ENCODE results near the gene SYNGR1. TPM values are rescaled to one million over a fixed set of nuclear protein-coding genes. Genes with fewer than 3 reads are reported as not detected.
"Not testable (repeated sequence)": the region's sequence is repeated elsewhere in the genome, so short reads cannot be mapped to it uniquely, and the experiment has no call there.

SYNGR1 gene
- polyA plus RNA-seq, 1 experiment: 65.6 TPM

- Histone ChIP-seq H3K36me3 (ENCODE audit: control insufficient read depth, insufficient read depth, low read length) (peaks cover 3% of the 10 kb centered on the region; the same call in 1 of the 2 replicates), H3K4me3 (ENCODE audit: low read depth, low read length) (no peak overlapping the region), H3K27me3 (ENCODE audit: control insufficient read depth, insufficient read depth, low read length) (no peaks in the 10 kb centered on the region)
- TF ChIP-seq CTCF (IDR thresholded peaks at IDR 0.05; ENCODE audit: insufficient read depth, low read depth, low read length): no peak
- ChIA-PET POLR2A (no interaction called here), CTCF (interaction anchor here (0.8 to 0.9 kb wide), 4 partner anchors 9 to 184 kb away, joined by 3 to 5 read pairs (median 4); no protein-coding TSS in a partner anchor)
- no peak for DNase-seq (ENCODE audit: low read depth)
Measured at GRCh38 chr22:39355080-39355479, 5.3 kb downstream of the SYNGR1 start.

DNA sequence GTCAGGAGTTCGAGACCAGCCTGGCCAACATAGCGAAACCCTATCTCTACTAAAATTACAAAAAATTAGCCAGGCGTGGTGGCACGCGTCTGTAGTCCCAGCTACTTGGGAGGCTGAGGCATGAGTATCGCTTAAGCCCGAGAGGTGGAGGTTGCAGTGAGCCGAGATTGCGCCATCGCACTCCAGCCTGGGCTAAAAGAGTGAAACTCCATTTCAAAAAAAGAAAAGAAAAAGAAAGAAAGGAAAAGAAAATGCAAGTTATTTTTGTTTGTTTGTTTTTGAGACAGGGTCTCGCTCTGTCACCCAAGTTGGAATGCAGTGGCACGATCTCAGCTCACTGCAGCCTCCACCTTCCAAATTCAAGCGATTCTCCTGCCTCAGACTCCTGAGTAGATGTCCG lies 6.0 kb downstream of the SYNGR1 start:
- H3K36me3 ChIP-seq (ENCODE audit: control insufficient read depth, insufficient read depth, low read length); POLR2A ChIA-PET; H3K27me3 ChIP-seq (ENCODE audit: control insufficient read depth, insufficient read depth, low read length); DNase-seq (ENCODE audit: low read depth); H3K4me3 ChIP-seq (ENCODE audit: low read depth, low read length): not testable (repeated sequence)
- CTCF ChIA-PET: interaction anchor here (0.6 to 0.9 kb wide), 4 partner anchors 12 to 173 kb away, joined by 3 to 5 read pairs (median 4); no protein-coding TSS in a partner anchor

DNA sequence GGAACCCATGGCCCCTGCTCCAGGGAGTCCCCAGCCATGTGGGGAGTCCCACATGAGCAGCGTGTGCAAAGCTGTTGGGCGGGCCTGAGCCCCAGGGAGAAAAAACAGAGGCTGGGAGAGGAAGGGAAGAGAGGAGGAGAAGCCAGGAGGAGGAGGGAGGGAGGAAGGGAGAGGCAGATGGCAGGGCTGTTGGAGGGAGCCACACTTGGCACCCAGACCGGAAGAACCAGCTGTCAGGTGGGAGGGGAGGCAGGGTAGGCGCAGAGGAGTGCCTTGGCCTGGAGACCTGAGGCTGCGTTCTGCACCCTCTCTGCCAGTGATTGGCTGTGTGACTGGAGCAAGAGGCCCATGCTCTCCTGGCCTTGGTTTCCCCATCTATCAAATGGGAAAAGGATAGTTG lies 6.7 kb downstream of the SYNGR1 start:
- ChIA-PET CTCF (interaction anchor here (0.6 to 0.8 kb wide), 2 partner anchors 13 to 154 kb away, joined by 3 to 4 read pairs; no protein-coding TSS in a partner anchor), POLR2A (no interaction called here)
- no peak for TF ChIP-seq CTCF (IDR thresholded peaks at IDR 0.05; ENCODE audit: insufficient read depth, low read depth, low read length)
- no peak for DNase-seq (ENCODE audit: low read depth)
- peaks cover 3% of the 10 kb centered on the region; the same call in 1 of the 2 replicates for H3K36me3 ChIP-seq (ENCODE audit: control insufficient read depth, insufficient read depth, low read length)
- H3K4me3 ChIP-seq (ENCODE audit: low read depth, low read length): no peak overlapping the region
- H3K27me3 ChIP-seq (ENCODE audit: control insufficient read depth, insufficient read depth, low read length): no peaks in the 10 kb centered on the region

DNA sequence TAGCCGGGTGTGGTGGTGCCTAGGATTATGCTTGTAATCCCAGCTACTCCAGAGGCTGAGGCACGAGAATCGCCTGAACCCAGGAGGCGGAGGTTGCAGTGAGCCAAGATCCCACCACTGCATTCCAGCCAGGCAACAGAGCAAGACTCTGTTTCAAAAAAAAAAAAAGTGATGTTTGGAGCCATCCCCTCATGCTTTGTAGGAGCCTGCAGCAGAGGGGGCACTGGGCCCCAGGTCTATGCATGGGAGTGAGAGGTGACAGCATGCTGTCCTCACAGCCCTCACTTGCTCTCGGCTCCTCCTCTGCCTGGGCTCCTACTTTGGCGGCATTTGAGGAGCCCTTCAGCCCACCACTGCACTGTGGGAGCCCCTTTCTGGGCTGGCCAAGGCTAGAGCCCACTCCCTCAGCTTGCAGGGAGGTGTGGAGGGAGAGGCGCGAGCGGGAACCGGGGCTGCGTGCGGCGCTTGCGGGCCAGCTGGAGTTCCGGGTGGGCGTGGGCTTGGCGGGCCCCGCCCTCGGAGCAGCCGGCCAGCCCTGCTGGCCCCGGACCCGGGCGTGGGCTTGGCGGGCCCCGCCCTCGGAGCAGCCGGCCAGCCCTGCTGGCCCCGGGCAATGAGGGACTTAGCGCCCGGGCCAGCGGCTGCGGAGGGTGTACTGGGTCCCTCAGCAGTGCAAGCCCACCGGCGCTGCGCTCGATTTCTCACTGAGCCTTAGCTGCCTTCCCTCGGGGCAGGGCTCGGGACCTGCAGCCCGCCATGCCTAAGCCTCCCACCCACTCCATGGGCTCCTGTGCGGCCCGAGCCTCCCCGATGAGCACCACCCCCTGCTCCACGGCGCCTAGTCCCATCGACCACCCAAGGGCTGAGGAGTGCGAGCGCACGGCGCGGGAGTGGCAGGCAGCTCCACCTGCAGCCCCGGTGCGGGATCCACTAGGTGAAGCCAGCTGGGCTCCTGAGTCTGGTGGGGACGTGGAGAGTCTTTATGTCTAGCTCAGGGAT lies 7.6 kb downstream of the SYNGR1 start:
- CTCF ChIA-PET: interaction anchor here (1.1 kb wide), 1 partner anchor 12 kb away, joined by 3 read pairs; no protein-coding TSS in a partner anchor
- H3K36me3 ChIP-seq (ENCODE audit: control insufficient read depth, insufficient read depth, low read length); POLR2A ChIA-PET: not testable (repeated sequence)

GRCh38 chr22:39358197-39358596 lies 8.4 kb downstream of the SYNGR1 start:
- H3K4me3 ChIP-seq (ENCODE audit: low read depth, low read length); H3K27me3 ChIP-seq (ENCODE audit: control insufficient read depth, insufficient read depth, low read length); POLR2A ChIA-PET; DNase-seq (ENCODE audit: low read depth); H3K36me3 ChIP-seq (ENCODE audit: control insufficient read depth, insufficient read depth, low read length): not testable (repeated sequence)
- CTCF ChIA-PET: interaction anchor here (1.1 kb wide), 1 partner anchor 11 kb away, joined by 3 read pairs; no protein-coding TSS in a partner anchor

More for the DNA sequence above, 7.6 kb downstream of the SYNGR1 start:
- H3K4me3 ChIP-seq (ENCODE audit: low read depth, low read length); DNase-seq (ENCODE audit: low read depth); H3K27me3 ChIP-seq (ENCODE audit: control insufficient read depth, insufficient read depth, low read length): not testable (repeated sequence)

DNA sequence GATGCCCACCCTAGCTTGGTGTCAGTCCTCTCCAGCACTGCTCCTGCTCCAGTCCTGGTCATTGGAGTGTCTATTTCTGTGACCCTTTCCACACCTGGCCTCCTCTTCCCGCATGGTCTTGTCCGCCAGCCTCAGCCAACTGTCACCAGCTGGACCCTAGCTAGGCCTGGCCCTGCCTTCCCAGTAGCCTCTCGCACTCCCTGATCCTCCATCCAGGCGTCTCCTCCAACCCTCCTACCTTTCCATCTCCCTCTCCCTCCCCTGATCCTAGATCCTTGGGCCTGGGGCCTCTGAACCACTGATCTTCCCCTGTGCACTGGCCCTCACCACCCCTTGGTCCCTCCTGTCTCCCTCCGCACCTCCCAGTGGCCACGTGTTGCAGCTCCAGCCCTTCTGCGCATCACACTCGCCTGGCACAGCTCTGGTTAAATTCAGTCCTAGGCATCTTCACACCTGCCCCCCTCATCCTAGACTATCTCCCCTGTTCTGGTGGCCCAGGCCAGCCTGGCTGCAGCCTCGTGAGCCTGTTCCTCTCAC lies 9.9 kb downstream of the SYNGR1 start:
- H3K36me3 ChIP-seq (ENCODE audit: control insufficient read depth, insufficient read depth, low read length): peaks cover 3% of the 10 kb centered on the region; the same call in 1 of the 2 replicates
- TF ChIP-seq CTCF (IDR thresholded peaks at IDR 0.05; ENCODE audit: insufficient read depth, low read depth, low read length): no peak
- CTCF ChIA-PET: interaction anchor here (0.6 to 1.0 kb wide), 2 partner anchors 7 to 739 kb away, joined by 3 read pairs; no protein-coding TSS in a partner anchor
- no peaks in the 10 kb centered on the region for H3K27me3 ChIP-seq (ENCODE audit: control insufficient read depth, insufficient read depth, low read length)
- POLR2A ChIA-PET: no interaction called here
- no peak overlapping the region for H3K4me3 ChIP-seq (ENCODE audit: low read depth, low read length)
- no peak for DNase-seq (ENCODE audit: low read depth)
